Testis (tissue), 2 donors: Measurements from ENCODE around the gene ARL17B.
"Not testable (repeated sequence)": the region's sequence is repeated elsewhere in the genome, so short reads cannot be mapped to it uniquely, and the experiment has no call there.

Source experiments
- POLR2A ChIP-seq: fragments of 450-650 bp; IDR thresholded peaks from one replicate; pipeline ENCODE4 v1.6.1; 2017; ENCODE audit warnings: antibody characterized with exemption, mild to moderate bottlenecking, moderate library complexity
- TF ChIP-seq, protein P1 (sequence below), 3 experiments: fragments of 450-650 bp in 2 of 3; fragments of 200-600 bp in 1 of 3; sonication (generic) in 1 of 3; IDR thresholded peaks; one replicate each; pipeline ENCODE4 v1.5.1; 2016 to 2019; ENCODE audit warnings: antibody characterized with exemption in 3 of 3, mild to moderate bottlenecking in 2 of 3, moderate library complexity in 1 of 3

DNA sequence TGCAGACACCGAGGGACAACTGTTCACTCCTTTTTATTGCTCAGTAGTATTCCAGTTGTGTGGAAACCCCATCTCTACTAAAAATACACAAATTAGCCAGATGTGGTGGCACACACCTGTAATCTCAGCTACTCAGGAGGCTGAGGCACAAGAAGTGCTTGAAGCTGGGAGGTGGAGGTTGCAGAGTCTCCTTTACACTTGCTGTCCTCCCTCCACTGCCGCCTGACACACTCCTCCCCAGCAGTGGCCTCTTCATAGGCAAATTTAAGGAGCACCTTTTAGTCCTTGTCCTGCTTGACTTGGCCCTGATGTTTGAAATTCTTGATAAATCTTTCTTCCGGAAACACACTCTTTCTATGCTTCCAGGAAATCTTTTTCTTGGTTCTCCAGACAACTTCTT lies 112.4 kb downstream of the ARL17B start:
- TF ChIP-seq, protein P1, sequence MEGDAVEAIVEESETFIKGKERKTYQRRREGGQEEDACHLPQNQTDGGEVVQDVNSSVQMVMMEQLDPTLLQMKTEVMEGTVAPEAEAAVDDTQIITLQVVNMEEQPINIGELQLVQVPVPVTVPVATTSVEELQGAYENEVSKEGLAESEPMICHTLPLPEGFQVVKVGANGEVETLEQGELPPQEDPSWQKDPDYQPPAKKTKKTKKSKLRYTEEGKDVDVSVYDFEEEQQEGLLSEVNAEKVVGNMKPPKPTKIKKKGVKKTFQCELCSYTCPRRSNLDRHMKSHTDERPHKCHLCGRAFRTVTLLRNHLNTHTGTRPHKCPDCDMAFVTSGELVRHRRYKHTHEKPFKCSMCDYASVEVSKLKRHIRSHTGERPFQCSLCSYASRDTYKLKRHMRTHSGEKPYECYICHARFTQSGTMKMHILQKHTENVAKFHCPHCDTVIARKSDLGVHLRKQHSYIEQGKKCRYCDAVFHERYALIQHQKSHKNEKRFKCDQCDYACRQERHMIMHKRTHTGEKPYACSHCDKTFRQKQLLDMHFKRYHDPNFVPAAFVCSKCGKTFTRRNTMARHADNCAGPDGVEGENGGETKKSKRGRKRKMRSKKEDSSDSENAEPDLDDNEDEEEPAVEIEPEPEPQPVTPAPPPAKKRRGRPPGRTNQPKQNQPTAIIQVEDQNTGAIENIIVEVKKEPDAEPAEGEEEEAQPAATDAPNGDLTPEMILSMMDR (IDR thresholded peaks at IDR 0.05): not testable (repeated sequence)
- not testable (repeated sequence) for TF ChIP-seq POLR2A
